HepG2 (cell line): Measurements from ENCODE around the gene NCKAP1. TPM values are rescaled to one million over a fixed set of nuclear protein-coding genes. Genes with fewer than 3 reads are reported as not detected.

Experiments
- AHDC1 ChIP-seq: sonication (generic); formaldehyde crosslinking; IDR thresholded peaks from 2 replicates; pipeline ENCODE4 v1.5.1; 2020; ENCODE audit warnings: mild to moderate bottlenecking, missing genetic modification reagents, borderline replicate concordance
- EEA1 ChIP-seq: sonication (generic); formaldehyde crosslinking; IDR thresholded peaks from 2 replicates; pipeline ENCODE4 v1.5.1; 2020; ENCODE audit warnings: mild to moderate bottlenecking, missing genetic modification reagents, borderline replicate concordance
- HOXA3 ChIP-seq: sonication (generic); formaldehyde crosslinking; IDR thresholded peaks from 2 replicates; pipeline ENCODE4 v1.5.0; 2020; ENCODE audit warnings: missing genetic modification reagents
- HOXA5 ChIP-seq: sonication (generic); formaldehyde crosslinking; IDR thresholded peaks from 2 replicates; pipeline ENCODE4 v1.4.0; 2020; ENCODE audit warnings: missing genetic modification reagents
- PAXIP1 ChIP-seq: sonication (generic); formaldehyde crosslinking; conservative IDR thresholded peaks from 2 replicates; pipeline ENCODE4 v1.4.0; 2020; ENCODE audit warnings: mild to moderate bottlenecking, missing genetic modification reagents, moderate library complexity
- PHF20 ChIP-seq: sonication (generic); formaldehyde crosslinking; IDR thresholded peaks from 2 replicates; pipeline ENCODE4 v1.5.0; 2020; ENCODE audit warnings: mild to moderate bottlenecking, missing genetic modification reagents
- SNAI1 ChIP-seq: sonication (generic); formaldehyde crosslinking; IDR thresholded peaks from 2 replicates; pipeline ENCODE4 v1.5.0; 2020; ENCODE audit warnings: mild to moderate bottlenecking, missing genetic modification reagents, borderline replicate concordance
- TP53 ChIP-seq: sonication (generic); formaldehyde crosslinking; conservative IDR thresholded peaks from 2 replicates; pipeline ENCODE4 v1.4.0; 2020; ENCODE audit warnings: missing genetic modification reagents
- ZGPAT ChIP-seq: IDR thresholded peaks from 2 replicates; pipeline ENCODE4 v1.6.1; 2016; ENCODE audit warnings: mild to moderate bottlenecking
- ZNF121 ChIP-seq: sonication (generic); formaldehyde crosslinking; IDR thresholded peaks from 2 replicates; pipeline ENCODE4 v1.5.0; 2020; ENCODE audit warnings: mild to moderate bottlenecking, missing genetic modification reagents
- ZNF326 ChIP-seq: sonication (generic); formaldehyde crosslinking; IDR thresholded peaks from 2 replicates; pipeline ENCODE4 v1.4.0; 2020; ENCODE audit warnings: missing genetic modification reagents, borderline replicate concordance
- polyA plus RNA-seq, 8 experiments: library from polyadenylated mRNA; depleted of rRNA in 3 of 8; stranded (reverse) in 7 of 8; unstranded in 1 of 8; fragments of >200 nt; fragmentation: Illumina TruSeq in 4 of 8; extraction: Trizol in 4 of 8; gene quantifications; 2 replicates each; pipeline versions ENCODE4 v1.2.1 to v1.2.3, GENCODE V29; 2011 to 2016; ENCODE audit warnings: low read depth in 4 of 8, missing spikeins in 1 of 8, mixed read lengths in 1 of 8; ENCODE audit not compliant: insufficient read depth in 1 of 8
- total RNA-seq, 5 experiments: library from RNA; depleted of rRNA; stranded (reverse); fragments of >200 nt; fragmentation: Illumina TruSeq; extraction: Trizol; gene quantifications; 2 replicates each; pipeline ENCODE4 v1.2.3, GENCODE V29; 2016; ENCODE audit warnings: low read depth in 1 of 5

The NCKAP1 gene
- total and polyA plus RNA-seq, 2 of the 13 experiments (the other 11 are each of a cell fraction or from before 2014, with no cell fraction given) = 72.1 to 96.3 TPM

GRCh38 chr2:183038341-183039300 lies at the start of gene NCKAP1 (continued):
- TF ChIP-seq PHF20 (peak; percentile 58; the same call in 1 of the 2 replicates), PAXIP1 (peak; percentile 44; the same call in 1 of the 2 replicates), HOXA5 (CRISPR knock-in tag) (peak; percentile 69; the same call in 1 of the 2 replicates), ZNF121 (CRISPR knock-in tag) (peak; percentile 18; the same call in 1 of the 2 replicates), ZNF326 (no peak), ZGPAT (CRISPR knock-in tag) (peak; percentile 13; the same call in 1 of the 2 replicates), SNAI1 (no peak; the same call in 1 of the 2 replicates), HOXA3 (peak; percentile 81), TP53 (no peak), AHDC1 (CRISPR knock-in tag) (no peak), EEA1 (CRISPR knock-in tag) (no peak; the same call in none of the 2 replicates)
